ENCODE measurements around the gene ADAMTS18.

DNA sequence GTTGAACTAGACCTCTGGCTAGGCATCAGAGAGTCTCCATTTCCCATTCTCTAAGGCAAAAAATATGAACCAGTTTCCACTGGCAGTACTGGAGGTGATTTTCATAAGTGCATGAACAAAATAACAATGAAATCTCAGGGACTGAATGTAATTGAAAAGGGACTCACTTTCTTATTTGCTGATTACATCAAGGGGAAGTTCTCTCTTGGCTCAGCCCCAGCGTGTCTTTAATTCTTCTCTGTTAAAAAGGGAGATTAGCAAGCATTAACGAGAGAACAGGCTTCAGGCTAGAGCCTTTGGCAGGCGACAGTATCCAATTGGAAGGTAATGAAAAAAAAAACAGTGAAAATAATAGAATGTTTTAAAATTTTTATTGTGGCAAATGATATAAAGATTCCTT lies 34.0 kb upstream of the ADAMTS18 start:
- no peak for TF ChIP-seq EP300 (IDR thresholded peaks at IDR 0.05)
- TF ChIP-seq, protein P1, sequence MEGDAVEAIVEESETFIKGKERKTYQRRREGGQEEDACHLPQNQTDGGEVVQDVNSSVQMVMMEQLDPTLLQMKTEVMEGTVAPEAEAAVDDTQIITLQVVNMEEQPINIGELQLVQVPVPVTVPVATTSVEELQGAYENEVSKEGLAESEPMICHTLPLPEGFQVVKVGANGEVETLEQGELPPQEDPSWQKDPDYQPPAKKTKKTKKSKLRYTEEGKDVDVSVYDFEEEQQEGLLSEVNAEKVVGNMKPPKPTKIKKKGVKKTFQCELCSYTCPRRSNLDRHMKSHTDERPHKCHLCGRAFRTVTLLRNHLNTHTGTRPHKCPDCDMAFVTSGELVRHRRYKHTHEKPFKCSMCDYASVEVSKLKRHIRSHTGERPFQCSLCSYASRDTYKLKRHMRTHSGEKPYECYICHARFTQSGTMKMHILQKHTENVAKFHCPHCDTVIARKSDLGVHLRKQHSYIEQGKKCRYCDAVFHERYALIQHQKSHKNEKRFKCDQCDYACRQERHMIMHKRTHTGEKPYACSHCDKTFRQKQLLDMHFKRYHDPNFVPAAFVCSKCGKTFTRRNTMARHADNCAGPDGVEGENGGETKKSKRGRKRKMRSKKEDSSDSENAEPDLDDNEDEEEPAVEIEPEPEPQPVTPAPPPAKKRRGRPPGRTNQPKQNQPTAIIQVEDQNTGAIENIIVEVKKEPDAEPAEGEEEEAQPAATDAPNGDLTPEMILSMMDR (IDR thresholded peaks at IDR 0.05), result no peak
